NCI-H2171 (cell line): ENCODE data around the gene PTGER3.
"Not testable (repeated sequence)": the region's sequence is repeated elsewhere in the genome, so short reads cannot be mapped to it uniquely, and the experiment has no call there.

Experiments used
- DNase-seq: peaks from one replicate; lab custom pipeline; 2025; lab: John Stamatoyannopoulos, UW

PTGER3 gene

DNA sequence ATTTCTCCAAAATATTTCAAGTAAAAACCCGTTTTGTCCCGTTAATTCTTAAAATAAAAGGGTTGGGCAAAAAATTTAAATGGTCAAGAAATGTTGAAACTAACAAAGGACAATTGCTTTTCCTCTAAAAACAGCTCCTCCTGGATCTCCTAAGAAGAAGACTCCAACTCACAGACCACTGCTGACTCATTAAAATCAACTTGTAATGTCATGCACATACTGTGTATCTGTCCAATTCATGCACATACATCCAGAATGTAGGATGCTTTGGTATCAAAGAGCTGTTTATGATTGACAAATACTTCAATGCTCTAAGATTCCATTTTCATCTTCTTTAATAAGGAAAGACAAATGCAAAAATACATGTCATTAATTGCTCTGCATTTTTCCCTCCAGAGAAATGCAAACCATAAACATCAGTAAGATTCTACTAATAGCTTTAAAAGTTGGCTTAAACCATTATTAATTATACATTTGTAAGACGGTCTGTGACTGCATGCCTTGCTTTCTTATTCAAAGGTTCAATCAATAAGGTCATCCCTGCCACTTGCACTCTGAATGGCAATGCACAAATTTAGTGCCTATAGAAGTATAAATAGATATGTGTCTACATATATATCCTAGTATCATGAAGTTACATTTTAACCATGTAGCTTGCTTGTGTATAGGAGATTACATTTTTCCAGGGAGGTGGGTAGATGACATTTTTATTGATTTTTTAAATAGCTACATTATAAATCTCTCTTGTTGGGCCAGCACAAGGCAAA lies 44.7 kb downstream of the PTGER3 start:
- DNase-seq = no peak

DNA sequence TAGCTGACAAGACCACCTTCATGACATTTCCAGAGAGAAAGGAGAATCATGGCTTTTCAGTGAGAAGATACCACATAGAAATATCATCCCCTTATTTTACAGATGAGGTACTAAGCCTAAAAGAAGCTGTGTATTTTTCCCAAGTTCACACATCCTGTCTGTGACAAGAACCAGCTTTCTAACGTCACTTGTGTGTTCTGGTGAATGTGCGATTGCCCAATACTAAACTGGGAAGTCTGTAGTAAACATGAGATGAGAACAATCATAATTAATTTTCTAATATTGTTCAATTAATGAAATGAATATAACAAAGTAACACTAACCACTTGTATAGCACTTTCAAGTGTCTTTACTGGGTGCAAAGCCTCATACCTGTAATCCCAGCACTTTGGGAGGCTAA lies 46.0 kb downstream of the PTGER3 start:
- no peak for DNase-seq

DNA sequence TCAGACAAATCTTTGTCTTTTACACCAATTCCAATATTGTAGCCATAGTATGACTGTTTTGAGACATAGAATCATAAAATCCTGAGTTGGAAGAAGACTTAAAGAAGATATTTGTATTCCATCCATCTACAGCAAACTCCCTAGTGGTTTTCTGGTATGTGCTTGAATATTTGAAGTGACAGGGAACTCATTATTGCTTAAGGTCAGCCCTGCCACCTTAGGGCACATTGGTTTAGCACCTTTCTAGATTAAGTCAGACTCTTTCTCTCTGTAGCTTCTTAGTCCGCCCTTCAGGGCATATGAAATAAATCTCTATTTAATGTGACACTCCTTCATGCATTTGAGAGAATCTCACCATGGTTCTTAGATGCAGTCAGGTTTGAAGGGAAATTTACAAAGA lies 49.8 kb downstream of the PTGER3 start:
- no peak for DNase-seq

DNA sequence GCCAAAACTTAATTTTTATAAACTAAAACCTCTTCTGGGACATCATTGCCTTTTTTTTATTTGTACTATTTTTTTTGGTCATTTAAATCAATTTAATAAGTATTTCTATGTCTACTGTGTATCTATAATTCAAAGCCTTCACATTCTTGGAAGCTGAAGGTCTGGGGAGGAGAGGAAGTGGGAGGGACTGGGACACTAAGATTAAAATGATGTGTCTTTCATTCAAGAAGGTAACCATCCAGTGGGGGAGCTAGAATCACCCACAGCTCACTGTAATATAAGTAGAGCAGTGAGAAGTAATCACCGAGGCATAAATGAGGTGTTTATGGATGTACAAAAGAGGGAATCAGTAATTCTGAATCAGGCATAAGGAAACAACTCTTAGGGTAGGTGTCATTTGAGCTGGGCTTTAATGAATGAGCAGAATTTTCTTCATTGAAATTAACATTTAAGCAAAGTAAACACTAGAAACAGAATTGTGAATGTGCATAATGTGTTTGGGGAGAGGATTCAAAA lies 52.8 kb downstream of the PTGER3 start:
- DNase-seq = no peak

DNA sequence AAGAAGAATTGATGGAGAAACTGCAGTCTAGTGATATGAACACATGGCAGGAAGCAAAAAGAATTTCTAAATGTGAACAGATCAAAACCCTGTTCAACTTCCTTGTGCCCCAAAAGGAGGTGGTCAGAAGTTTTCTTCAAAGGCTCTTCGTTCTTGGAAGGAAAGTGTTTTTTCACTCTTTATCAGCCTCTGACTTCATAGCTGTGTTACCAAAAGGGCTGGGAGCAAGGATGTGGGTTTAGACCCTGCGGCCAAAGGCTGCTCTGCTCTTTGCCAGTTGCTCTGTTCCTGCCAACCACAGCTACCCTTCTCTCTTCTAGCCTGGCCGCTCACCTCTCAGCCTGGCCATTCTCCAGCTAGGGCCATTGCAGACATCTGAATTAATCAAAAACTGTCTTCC lies 53.8 kb downstream of the PTGER3 start:
- no peak for DNase-seq

DNA sequence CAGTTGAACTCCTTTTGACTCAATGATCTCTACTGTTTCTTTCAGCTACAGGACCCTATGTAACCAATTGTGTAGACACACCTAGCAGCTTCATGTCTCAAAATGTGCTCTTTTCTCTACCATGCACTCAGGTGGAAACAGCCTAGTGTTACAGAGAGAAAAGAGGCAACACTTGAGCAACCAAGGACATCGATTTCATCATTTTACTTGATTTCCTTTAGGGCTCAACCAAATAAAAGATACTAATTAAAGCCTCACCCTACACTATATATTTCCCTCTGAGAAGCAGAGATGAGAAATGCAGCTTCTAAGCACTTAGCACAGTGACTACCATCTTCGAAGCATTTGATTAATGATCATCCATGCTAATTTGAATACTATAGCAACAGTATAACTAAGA lies 55.1 kb downstream of the PTGER3 start:
- no peak for DNase-seq

DNA sequence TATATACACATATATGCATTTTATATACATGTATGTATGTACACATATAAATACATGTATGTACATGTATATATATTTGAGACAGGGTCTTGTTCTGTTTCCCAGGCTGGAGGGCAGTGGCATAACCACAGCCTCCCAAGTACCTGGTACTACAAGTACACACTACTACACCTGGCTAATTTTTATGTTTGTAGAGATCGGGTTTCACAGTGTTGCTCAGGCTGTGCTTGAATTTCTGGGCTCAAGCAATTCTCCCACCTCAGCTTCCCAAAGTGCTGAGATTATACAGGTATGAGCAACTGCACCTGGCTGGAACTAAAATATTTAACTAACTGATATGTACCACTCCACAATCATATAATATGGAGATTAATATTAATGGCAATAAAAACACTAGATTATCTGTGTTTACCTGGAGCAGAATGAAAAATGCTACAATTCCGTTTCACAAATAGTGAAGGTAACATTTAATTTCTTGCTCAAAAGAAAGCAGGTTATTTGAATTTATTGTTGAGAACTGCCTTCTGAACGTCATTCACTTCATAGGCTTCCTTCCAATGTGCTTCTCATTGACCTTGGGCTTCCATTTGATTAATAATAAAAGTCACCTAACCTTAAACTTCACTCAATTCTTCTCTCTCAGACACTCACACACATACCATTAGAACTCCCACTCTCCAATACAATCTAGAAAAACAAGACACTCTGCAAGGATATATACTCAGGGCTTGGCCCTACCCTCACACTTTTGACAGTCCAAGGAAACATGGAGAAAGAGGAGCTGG lies 57.0 kb downstream of the PTGER3 start:
- no peak for DNase-seq

DNA sequence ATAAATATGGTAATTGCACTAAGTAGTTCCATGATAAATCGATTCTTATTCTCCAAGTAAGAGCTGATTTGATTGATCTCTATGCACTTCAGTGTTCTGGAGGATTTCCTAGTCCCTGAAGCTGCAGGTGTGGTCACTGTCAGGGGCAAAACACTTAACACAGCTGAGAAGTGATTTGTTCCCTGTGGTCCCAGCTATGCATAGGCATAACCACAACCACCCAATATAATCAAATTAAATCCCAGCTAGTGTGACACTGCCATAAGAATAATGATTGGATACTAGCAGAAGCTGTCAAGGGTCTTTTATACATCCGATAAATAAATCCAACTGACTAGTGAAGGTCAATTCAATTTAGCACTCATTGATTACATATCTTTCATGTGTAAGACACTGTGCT lies 60.1 kb downstream of the PTGER3 start:
- DNase-seq = no peak

DNA sequence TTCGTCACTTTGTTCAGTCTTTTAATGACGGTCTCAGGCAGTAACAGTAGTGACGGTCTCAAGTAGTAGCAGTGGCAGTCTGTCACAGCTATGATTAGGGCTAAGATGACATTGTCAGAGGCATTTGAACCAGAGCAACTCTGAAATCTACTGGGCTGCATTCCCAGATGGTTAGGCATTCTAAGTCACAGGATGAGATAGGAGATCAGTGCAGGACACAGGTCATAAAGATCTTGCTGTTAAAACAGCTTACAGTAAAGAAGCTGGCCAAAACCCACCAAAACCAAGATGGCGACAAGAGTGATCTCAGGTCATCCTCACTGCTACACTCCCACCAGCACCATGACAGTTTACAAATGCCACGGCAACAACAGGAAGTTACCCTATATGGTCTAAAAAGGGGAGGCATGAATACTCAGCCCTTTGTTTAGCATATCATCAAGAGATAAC lies 61.8 kb downstream of the PTGER3 start:
- DNase-seq = not testable (repeated sequence)

DNA sequence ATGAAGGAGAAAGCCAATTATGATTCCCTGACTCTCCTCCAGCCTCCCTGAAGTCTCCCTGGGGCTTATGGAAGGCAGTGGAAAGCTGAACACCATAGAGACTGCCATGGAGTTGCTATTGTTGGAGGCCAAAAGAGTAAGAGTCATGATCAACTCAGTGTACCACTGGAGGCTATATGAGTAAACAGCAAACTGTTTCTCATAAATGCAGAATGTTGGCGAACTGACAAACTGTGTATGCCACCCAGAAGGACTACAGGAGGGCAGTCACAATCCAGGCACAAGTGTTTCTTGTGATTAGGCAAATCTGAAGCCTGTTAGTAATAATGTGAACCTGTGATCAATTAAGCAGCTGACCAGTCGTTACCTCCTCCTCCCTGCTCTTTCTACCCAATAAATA lies 62.3 kb downstream of the PTGER3 start:
- not testable (repeated sequence) for DNase-seq

DNA sequence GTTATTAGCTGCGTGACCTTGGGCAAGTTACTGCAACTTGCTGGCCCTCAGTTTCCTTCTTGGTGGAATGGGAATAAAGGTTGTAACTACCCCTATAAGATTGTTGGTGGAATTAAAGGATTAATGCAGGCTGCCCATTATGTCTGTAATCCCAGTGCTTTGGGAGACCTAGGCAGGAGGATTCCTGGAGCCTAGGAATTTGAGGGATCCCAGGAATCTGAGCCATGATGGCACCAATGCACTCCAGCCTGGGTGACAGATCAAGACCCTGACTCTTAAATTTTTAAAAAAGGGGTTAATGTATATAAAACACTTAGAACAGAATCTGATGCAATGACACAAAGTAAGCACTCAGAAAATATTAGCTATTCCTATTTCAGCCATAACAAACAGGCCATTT lies 67.3 kb downstream of the PTGER3 start:
- no peak for DNase-seq

DNA sequence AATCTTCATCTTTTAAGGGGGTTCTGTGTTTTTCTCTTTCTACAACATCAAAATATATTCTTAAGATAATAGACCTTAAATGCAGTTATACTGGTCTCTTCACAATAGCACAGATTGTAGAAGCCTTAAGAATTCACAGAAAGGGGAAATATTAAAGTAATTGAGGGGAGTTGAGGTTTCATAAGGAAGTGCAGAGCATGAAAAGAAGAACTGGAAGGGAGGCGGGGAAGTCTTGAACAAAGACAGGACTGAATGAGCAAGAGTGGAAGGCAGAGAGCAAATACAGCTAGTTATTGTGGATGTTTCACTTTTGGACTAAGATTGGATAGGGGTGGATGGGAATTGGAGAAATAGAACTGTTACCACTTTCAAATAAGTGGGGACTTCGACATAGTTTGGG lies 67.7 kb downstream of the PTGER3 start:
- no peak for DNase-seq

DNA sequence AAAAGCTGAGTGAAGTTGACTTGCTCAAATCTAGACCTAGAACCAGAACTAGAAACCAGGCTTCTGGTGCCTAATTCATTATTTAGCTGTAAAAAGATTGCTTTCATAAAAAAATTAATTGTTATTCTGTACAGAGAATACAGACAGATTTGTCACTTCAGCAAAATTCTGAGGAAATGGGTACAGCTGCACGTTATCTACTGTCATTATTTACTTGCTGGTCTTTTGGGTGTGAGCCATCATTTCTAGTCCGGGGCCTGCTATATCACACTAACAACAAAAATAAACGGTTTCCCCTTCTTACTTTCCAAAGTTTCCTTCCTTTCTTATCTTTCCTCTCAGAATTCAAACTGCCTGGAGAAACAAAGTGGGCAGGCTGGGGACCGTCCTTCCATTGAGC lies 68.3 kb downstream of the PTGER3 start:
- no peak for DNase-seq

DNA sequence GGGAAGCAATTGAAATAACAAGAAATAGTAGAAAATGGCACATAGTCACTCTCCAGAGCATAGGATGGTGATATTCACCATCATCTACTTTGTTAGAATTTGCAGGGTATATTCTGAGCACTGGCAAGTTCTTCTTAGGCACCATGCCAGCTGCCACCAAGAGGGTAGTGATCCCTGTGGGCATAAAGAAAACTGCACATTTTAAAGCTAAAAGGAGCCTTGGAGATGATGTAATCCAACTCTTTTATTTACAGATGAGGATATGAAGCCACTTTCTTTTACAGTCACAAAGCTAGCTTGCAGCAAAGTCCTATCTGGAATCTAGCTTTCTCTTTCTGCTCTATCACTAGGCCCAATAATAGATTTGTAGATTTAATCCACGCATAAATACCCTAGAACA lies 69.0 kb downstream of the PTGER3 start:
- no peak for DNase-seq

DNA sequence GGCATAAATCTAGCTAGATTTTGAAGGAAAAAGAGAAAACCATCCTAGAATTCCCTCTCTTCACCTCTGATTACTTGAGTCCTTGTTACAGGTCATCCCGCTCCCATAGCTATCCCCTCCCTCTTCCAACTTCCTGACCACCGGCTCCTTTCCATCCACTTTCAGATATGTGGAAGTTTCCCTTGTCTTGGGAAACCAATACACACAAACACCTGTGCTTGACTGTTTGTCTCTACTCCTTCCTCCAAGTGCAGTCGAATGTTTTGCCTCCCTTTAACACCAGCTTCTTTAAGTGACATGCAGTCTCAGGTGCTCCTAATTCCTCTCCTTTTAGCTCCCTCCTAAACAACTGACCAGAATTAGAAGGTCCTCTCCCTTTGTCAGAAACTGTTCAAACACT lies 70.0 kb downstream of the PTGER3 start:
- DNase-seq = no peak

DNA sequence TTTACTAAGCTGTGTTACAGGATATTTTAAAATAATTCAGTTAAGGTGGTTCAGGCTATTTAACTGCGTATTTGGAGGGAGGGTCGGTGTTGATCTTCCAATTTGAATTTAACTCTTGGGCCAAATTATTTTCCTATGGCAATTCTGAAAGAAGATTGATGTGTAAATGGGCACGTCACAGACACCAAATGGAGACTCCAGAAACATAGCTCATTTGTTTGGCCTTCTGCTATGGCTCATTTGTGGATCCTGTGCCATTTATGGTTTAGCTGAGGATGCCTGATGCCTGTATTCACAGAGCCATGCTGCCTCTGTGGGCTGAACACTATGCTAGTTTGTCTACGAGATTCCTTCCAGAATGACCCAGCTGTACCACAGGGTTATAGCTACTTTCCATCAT lies 70.6 kb downstream of the PTGER3 start:
- no peak for DNase-seq

DNA sequence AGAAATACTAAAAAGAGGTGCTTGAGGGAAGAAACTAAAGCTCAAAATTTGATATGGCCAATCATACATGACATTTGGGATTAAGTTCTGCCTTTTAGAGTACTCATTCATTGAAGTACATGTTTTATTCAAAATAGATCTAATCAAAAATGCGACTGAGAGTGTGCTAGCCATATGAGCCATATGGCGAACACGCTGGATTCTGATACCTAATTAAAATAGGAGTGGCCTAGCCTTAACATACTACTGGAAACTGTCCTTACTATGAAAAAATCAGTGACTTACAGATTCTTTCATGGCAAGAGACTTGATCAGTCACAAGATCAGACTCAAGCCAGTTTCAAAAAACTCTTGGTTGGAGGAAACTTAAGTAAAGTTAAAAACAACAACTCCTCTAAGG lies 73.9 kb downstream of the PTGER3 start:
- no peak for DNase-seq

DNA sequence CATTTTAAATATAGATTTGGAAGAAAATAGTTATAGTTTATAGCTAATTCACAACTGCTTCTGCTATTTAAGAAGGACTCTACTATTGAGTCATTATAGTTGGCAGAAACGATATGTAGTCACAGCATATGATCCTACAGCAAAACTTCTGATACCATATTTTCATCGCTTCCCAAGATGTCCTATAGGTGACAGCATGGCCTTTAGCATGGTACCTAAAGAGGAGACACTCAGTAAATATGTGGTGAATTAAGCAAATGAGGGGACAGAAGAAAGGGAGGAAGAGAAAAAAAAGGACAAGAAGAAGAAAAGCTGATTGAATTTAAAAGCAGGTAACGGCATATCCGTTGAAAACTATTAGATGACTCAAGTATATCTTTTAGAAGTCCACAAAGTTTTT lies 77.2 kb downstream of the PTGER3 start:
- DNase-seq = no peak

DNA sequence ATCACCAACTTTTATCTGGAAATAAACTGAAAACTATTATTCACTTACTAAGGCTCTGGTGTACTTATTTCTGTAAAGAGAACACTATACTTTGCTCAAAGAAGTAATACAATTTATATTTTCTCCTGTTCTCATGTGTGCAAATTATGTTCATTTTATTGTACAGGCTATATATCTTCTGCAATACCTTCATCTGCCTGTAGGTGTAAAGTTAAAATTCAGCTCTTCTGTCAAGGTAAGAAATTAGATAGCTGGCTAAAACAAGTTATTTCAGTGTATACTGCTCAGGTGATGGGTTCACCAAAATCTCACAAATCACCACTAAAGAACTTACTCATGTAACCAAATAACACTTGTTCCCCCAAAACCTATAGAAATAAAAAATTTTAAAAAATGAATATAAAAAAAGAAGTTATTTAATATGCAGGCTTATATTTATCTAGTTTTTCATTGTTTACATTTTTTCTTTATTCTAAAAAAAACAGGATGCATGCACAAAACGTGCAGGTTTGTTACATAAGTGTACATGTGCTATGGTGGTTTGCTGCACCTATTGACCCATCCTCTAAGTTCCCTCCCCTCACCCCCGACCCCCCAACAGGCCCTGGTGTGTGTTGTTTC lies 81.5 kb downstream of the PTGER3 start:
- no peak for DNase-seq

DNA sequence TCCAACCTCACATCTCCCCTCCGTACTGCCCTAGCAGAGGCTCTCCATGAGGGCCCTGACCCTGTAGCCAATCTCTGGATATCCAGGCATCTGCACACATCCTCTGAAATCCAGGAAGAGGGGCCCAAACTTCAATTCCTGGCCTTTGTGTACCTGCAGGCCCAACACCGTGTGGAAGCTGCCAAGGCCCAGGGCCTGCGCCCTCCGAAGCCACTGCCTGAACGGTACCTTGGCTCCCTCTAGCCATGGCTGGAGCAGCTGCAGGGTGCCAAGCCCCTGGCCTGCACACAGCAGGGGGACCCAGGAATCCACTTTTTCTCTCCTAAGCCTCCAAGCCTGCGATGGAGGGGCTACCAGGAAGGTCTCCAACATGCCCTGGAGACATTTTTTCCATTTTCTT lies 84.2 kb downstream of the PTGER3 start:
- DNase-seq = no peak

DNA sequence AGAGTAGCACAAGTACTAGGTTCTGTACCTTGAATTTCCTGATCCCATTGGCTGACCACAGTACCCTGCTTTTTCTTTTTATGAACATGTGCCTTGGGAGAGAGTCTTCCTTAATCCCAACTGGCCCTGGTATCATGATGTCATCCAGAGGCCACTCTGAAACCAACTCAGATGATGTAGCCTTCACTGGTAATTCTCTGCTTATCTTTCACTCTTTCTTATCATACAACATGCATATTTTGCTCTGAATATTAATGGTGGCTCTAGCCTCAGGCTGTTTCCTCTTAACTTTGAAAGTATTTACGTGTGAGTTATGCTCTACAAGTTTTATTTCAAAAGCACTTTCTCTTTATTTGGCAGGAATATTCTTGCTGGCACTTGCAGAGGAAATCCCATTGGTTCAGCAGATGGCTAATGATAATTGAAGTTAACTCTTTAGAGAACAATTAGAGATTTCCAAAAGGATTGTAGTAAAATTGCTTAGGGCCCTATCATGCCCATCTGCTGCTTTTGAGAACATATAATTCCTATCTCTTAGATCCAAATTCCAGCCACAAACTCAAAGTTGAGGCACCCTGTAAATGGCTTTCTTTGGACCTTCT lies 86.1 kb downstream of the PTGER3 start:
- DNase-seq = no peak

DNA sequence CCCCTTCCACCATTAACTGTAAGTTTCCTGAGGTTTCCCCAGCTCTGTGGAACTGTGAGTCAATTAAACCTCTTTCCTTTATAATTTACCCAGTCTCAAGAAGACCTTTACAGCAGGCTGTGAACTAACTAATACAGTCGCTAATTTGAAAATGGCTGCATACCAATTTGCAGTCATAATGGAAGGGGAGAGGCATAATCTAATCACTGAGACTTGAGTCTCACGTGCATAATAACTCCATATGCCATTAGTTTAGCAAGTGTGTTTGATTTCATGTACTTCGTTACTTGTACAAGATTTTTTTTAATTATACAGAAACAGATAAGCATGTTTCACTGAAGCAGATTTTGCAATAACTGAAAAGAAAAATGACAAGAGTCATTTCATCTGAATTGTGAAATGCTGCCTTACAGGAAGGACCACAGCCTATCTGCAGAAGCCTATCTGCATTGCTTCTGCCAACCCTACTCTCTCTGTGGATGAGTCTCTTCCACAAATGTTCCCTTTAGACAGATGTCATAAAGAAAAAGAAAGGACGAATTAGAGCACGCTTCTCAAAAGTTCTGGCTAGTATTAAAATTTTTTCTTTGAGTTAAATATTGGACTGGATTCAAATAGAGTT lies 99.1 kb downstream of the PTGER3 start:
- DNase-seq = no peak
